HepG2 (cell line): ENCODE measurements around the gene R3HDM4. TPM values are rescaled to one million over a fixed set of nuclear protein-coding genes. Genes with fewer than 3 reads are reported as not detected.

Experiments
- ATF6 ChIP-seq: sonication (generic); formaldehyde crosslinking; conservative IDR thresholded peaks from 2 replicates; pipeline ENCODE4 v1.4.0; 2020; ENCODE audit warnings: missing genetic modification reagents
- CENPT ChIP-seq: sonication (generic); formaldehyde crosslinking; IDR thresholded peaks from 2 replicates; pipeline ENCODE4 v1.8.0; 2022; ENCODE audit warnings: low read depth, mild to moderate bottlenecking, moderate library complexity, missing genetic modification reagents
- CHD4 ChIP-seq: fragments of 200-600 bp; sonication (generic); IDR thresholded peaks from 2 replicates; pipeline ENCODE4 v1.7.0; 2017; ENCODE audit warnings: mild to moderate bottlenecking, low read length, borderline replicate concordance
- GZF1 ChIP-seq: sonication (generic); formaldehyde crosslinking; IDR thresholded peaks from 2 replicates; pipeline ENCODE4 v1.5.1; 2020; ENCODE audit warnings: mild to moderate bottlenecking, missing genetic modification reagents
- JUNB ChIP-seq: sonication (generic); formaldehyde crosslinking; IDR thresholded peaks from 2 replicates; pipeline ENCODE4 v1.8.0; 2022; ENCODE audit warnings: missing genetic modification reagents, mild to moderate bottlenecking, borderline replicate concordance
- MAZ ChIP-seq, 2 experiments: sonication (generic) in 1 of 2; formaldehyde crosslinking in 1 of 2; IDR thresholded peaks; 2 replicates each; pipeline versions ENCODE4 v1.5.0 to v1.6.1; 2012 to 2020; ENCODE audit warnings: low read depth in 2 of 2, mild to moderate bottlenecking in 2 of 2, borderline replicate concordance in 1 of 2, improper control_type of control experiment in 1 of 2, low read length in 1 of 2, missing genetic modification reagents in 1 of 2, moderate library complexity in 1 of 2
- MYPOP ChIP-seq: sonication (generic); formaldehyde crosslinking; IDR thresholded peaks from 2 replicates; pipeline ENCODE4 v1.8.1; 2023; ENCODE audit warnings: mild to moderate bottlenecking, moderate library complexity, missing genetic modification reagents
- PBX2 ChIP-seq: IDR thresholded peaks from 2 replicates; pipeline ENCODE4 v1.6.1; 2016; ENCODE audit warnings: control low read depth
- PCBP1 ChIP-seq: fragments of 200-400 bp; formaldehyde crosslinking; IDR thresholded peaks from 2 replicates; pipeline ENCODE4 v1.6.1; 2017; ENCODE audit warnings: mild to moderate bottlenecking, low read depth, low read length, borderline replicate concordance
- RBFOX2 ChIP-seq: fragments of 200-400 bp; formaldehyde crosslinking; IDR thresholded peaks from 2 replicates; pipeline ENCODE4 v1.6.1; 2017; ENCODE audit warnings: low read depth, mild to moderate bottlenecking, low read length
- RNF2 ChIP-seq: fragments of 450-650 bp; conservative IDR thresholded peaks from 2 replicates; pipeline ENCODE4 v1.6.1; 2016; ENCODE audit warnings: low read depth
- SPEN ChIP-seq: sonication (generic); formaldehyde crosslinking; IDR thresholded peaks from 2 replicates; pipeline ENCODE4 v1.5.1; 2020; ENCODE audit warnings: low read depth, mild to moderate bottlenecking, missing genetic modification reagents
- TFAP4 ChIP-seq: sonication (generic); IDR thresholded peaks from 2 replicates; pipeline ENCODE4 v1.6.1; 2016; ENCODE audit warnings: low read depth, borderline replicate concordance
- ZBTB33 ChIP-seq: sonication (generic); formaldehyde crosslinking; IDR thresholded peaks from 2 replicates; pipeline ENCODE4 v1.4.0; 2020; ENCODE audit warnings: missing genetic modification reagents
- ZBTB42 ChIP-seq: sonication (generic); formaldehyde crosslinking; IDR thresholded peaks from 2 replicates; pipeline ENCODE4 v1.5.0; 2020; ENCODE audit warnings: mild to moderate bottlenecking, missing genetic modification reagents
- ZNF503 ChIP-seq: sonication (generic); formaldehyde crosslinking; IDR thresholded peaks from 2 replicates; pipeline ENCODE4 v1.4.0; 2020; ENCODE audit warnings: missing genetic modification reagents
- ZNF598 ChIP-seq: sonication (generic); formaldehyde crosslinking; IDR thresholded peaks from 2 replicates; pipeline ENCODE4 v1.5.1; 2020; ENCODE audit warnings: mild to moderate bottlenecking, missing genetic modification reagents, borderline replicate concordance
- ZNF841 ChIP-seq: sonication (generic); formaldehyde crosslinking; IDR thresholded peaks from 2 replicates; pipeline ENCODE4 v1.8.1; 2023; ENCODE audit warnings: missing genetic modification reagents, borderline replicate concordance
- polyA plus RNA-seq, 8 experiments: library from polyadenylated mRNA; depleted of rRNA in 3 of 8; stranded (reverse) in 7 of 8; unstranded in 1 of 8; fragments of >200 nt; fragmentation: Illumina TruSeq in 4 of 8; extraction: Trizol in 4 of 8; gene quantifications; 2 replicates each; pipeline versions ENCODE4 v1.2.1 to v1.2.3, GENCODE V29; 2011 to 2016; ENCODE audit warnings: low read depth in 4 of 8, missing spikeins in 1 of 8, mixed read lengths in 1 of 8; ENCODE audit not compliant: insufficient read depth in 1 of 8
- total RNA-seq, 5 experiments: library from RNA; depleted of rRNA; stranded (reverse); fragments of >200 nt; fragmentation: Illumina TruSeq; extraction: Trizol; gene quantifications; 2 replicates each; pipeline ENCODE4 v1.2.3, GENCODE V29; 2016; ENCODE audit warnings: low read depth in 1 of 5

The R3HDM4 gene
- total and polyA plus RNA-seq, 2 of the 13 experiments (the other 11 are each of a cell fraction or from before 2014, with no cell fraction given): 26.2 to 26.9 TPM

- TF ChIP-seq CENPT (CRISPR knock-in tag) (no peak), MYPOP (0 out of 2 replicates have a peak, but pooled peaks have one; percentile 36), PCBP1 (peak; percentile 21; the same call in 1 of the 2 replicates), GZF1 (no peak), PBX2 (no peak), TFAP4 (no peak), ZNF841 (CRISPR knock-in tag) (no peak), CHD4 (0 out of 2 replicates have a peak, but pooled peaks have one; percentile 51), MAZ (IDR thresholded peaks at IDR 0.05; ENCODE audit: borderline replicate concordance, low read depth, low read length) (no peak), MAZ (CRISPR knock-in tag; IDR thresholded peaks at IDR 0.05; ENCODE audit: low read depth) (no peak), ZBTB42 (CRISPR knock-in tag) (0 out of 2 replicates have a peak, but pooled peaks have one; percentile 51), ATF6 (CRISPR knock-in tag) (no peak), RBFOX2 (0 out of 2 replicates have a peak, but pooled peaks have one; percentile 10), SPEN (CRISPR knock-in tag) (no peak), RNF2 (no peak), ZNF503 (CRISPR knock-in tag) (no peak), ZBTB33 (0 out of 2 replicates have a peak, but pooled peaks have one; percentile 8), JUNB (CRISPR knock-in tag) (no peak), ZNF598 (CRISPR knock-in tag) (peak; percentile 17; the same call in 1 of the 2 replicates)
These were observed 40.6 kb upstream of the R3HDM4 start (continued) for GRCh38 chr19:953445-954271.
